ENCODE data around the gene FEV. TPM values are rescaled to one million over a fixed set of nuclear protein-coding genes. Genes with fewer than 3 reads are reported as not detected.
"Not testable (repeated sequence)": the region's sequence is repeated elsewhere in the genome, so short reads cannot be mapped to it uniquely, and the experiment has no call there.

Gene FEV
- total RNA-seq, 2 experiments from 2014 or later: not detected

DNA sequence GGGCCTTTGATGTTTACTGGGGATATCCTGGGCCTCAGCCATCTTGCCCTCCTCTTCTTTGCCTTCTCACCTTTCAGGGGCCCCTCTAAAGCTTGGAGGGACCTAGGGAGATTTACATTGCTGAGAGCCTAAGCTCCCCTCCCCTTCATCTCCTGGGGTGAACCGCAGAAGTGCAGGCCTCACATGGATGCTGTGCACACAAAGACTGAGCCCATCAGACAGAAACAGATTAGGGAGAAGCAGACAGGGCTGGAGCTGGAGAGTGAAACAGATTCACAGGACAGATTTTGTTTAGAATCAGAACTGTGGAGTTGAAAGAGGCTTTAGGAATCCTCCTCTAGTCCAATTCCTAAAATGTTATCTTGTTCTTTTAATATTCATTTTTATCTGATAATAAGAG is 28.9 kb downstream of the FEV start:
- peaks cover 9% of the 10 kb centered on the region for H3K4me1 Mint-ChIP-seq
- CTCF ChIA-PET: no interaction called here
- no peaks in the 10 kb centered on the region for H3K9me3 Mint-ChIP-seq (ENCODE audit: low read depth)
- H3K27me3 Mint-ChIP-seq: peaks cover 59% of the 10 kb centered on the region
- no peak overlapping the region for H3K4me3 Mint-ChIP-seq
- DNase-seq (no peak), ATAC-seq (no peak)
- H3K36me3 Mint-ChIP-seq: peaks cover under 1% of the 10 kb centered on the region
- no peak overlapping the region for H3K27ac Mint-ChIP-seq

DNA sequence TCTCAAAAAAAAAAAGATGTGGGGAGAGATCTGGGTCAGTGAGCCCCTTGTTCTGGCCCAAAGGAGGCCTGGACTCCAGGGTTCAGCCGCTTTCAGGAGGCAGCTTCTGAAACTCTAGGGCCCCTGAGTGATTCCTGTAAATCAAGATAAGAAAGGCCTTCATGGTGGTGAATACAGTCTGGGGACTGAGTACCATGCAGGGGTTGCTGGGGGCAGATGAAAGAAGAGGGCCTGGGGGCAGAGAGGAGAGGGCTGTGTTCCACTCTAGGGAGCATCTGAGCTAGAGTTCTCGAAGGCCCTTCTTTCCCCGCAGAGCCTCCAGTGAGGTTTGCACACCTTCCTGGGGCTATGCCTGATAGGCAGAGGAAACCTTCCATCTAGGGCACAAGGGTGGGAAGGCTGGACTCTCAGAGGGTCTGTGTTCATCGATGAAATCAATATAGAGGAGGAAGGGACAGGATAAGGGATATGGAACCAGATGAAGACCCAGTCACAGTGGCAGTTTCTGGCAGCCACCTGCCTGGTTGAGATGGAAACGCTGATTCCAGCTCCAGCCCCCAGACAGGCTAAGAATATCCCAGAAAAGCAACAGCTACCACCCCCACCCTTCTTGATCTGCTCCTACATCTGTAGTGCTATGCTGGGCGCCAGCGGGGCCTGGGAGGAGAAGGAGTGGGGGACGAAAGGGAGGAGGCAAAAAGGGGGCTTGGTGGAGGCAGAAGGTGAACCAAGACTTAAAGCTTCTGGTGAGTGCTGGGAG is 30.3 kb downstream of the FEV start:
- no peak for ATAC-seq
- peaks cover 63% of the 10 kb centered on the region for H3K27me3 Mint-ChIP-seq
- no peak overlapping the region for H3K4me3 Mint-ChIP-seq
- no peak for DNase-seq
- no peaks in the 10 kb centered on the region for H3K36me3 Mint-ChIP-seq
- CTCF ChIA-PET: interaction anchor here (0.7 to 2.6 kb wide), 2 partner anchors 25 to 79 kb away, joined by 3 to 6 read pairs; no protein-coding TSS in a partner anchor
- no peak overlapping the region for H3K27ac Mint-ChIP-seq
- H3K9me3 Mint-ChIP-seq (ENCODE audit: low read depth): no peaks in the 10 kb centered on the region
- H3K4me1 Mint-ChIP-seq: peaks cover 5% of the 10 kb centered on the region

DNA sequence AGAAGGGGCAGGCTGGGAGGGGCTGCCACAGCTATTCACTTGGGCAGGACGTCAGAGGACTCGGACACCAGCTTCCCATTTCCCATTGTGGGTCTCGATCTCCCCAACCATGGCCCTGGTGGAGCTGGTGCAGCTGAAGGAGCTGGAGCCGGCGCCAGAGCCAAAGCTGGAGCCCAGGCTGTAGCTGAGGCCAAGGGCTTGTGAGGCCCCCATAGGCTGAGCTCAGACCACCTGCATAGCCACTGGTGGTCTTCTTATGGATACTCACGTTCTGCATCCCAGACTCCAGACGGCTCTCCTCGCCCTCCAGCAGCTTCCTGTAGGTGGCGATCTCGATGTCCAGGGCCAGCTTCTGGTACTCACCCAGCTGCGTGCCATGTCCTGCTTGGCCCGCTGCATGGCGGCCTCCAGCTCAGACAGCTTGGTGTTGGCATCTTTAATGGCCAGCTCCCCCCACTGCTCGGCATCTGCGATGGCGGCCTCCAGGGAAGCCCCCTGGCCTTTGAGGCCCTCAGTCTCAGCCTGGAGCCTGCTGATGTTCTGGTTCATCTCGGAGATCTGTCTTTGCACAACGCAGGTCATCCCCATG is 31.5 kb downstream of the FEV start:
- ATAC-seq (no peak), DNase-seq (no peak)
- CTCF ChIA-PET: interaction anchor here (2.4 to 2.6 kb wide), 2 partner anchors 27 to 55 kb away, joined by 6 to 9 read pairs; no protein-coding TSS in a partner anchor
- Mint-ChIP-seq H3K36me3 (no peaks in the 10 kb centered on the region), H3K4me1 (no peaks in the 10 kb centered on the region), H3K27ac (no peak overlapping the region), H3K4me3 (no peak overlapping the region), H3K27me3 (peaks cover 60% of the 10 kb centered on the region), H3K9me3 (ENCODE audit: low read depth) (no peaks in the 10 kb centered on the region)

DNA sequence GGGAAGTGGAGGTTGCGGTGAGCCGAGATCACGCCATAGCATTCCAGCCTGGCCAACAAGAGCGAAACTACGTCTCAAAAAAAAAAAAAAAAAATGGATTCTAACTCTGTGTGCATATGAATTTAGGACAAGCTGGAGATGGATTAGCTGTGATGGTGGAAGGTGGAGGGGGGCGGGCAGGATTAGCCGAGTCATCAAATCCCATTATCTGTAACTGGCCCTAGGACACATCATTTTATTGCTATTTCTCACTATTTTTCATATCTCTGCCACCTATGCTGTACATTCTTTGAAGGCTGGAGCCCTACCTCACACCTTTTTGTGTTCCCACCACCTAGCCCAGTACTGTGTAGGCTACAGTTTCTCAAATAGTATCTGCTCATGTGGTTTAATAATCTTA is 32.8 kb downstream of the FEV start:
- DNase-seq: no peak
- Mint-ChIP-seq H3K4me1 (no peaks in the 10 kb centered on the region), H3K27ac (no peak overlapping the region), H3K9me3 (ENCODE audit: low read depth) (no peaks in the 10 kb centered on the region), H3K27me3 (peaks cover 51% of the 10 kb centered on the region), H3K4me3 (no peak overlapping the region), H3K36me3 (no peaks in the 10 kb centered on the region)
- ATAC-seq: no peak
- CTCF ChIA-PET: interaction anchor here (1.1 to 2.6 kb wide), 3 partner anchors 13 to 54 kb away, joined by 3 to 9 read pairs (median 6); no protein-coding TSS in a partner anchor

DNA sequence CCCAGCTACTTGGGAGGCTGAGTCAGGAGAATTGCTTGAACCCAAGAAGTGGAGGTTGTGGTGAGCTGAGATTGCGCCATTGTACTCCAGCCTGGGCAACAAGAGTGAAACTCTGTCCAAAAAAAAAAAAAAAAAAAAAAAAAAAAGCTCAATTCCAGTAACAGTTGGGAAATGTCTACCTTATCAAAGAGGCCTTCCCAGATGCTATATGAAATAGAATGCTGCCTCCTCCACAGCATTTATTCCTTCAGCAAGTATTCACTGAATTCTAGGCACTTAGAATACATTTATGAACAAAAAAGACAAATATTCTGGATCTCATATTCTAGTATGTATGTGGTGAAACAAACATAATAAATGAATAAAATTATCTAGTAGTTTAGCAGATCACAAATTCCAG is 38.4 kb downstream of the FEV start:
- no peak overlapping the region for H3K27ac Mint-ChIP-seq
- no peak for DNase-seq
- CTCF ChIA-PET: interaction anchor here (2.3 kb wide), 1 partner anchor 34 kb away, joined by 7 read pairs; no protein-coding TSS in a partner anchor
- H3K27me3 Mint-ChIP-seq: peaks cover 55% of the 10 kb centered on the region
- no peaks in the 10 kb centered on the region for H3K9me3 Mint-ChIP-seq (ENCODE audit: low read depth)
- H3K36me3 Mint-ChIP-seq: no peaks in the 10 kb centered on the region
- no peak for ATAC-seq
- H3K4me1 Mint-ChIP-seq: no peaks in the 10 kb centered on the region
- H3K4me3 Mint-ChIP-seq: no peak overlapping the region

DNA sequence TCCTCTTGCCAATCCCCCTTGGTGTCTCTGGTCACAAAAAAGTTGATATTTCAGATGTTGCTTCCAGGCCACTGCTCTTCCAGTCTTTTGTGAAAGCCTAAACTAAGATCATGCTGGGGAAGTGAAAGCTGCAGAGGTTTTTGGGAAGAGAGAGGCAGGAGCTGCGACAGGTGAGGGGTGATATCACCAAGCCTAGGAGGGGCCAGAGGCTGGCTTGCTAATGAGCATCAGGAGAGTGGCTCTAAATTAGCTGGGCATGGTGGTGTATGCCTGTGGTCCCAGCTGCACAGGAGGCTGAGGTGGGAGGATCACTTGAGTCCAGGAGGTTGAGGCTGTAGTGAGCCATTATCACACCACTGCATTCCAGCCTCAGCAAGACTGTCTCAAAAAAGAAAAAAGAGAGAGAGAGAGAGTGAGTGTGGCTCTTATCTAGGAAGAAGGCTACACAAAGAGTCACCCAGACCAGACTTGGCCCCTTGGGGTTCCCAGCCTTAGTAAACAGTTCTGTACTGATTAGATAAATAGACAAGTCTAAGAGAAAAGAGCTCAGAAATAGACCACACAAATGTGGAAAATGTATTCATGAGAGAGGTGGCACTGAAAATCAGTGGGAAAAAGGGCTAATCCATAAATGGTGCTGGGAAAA is 40.1 kb downstream of the FEV start:
- H3K4me3 Mint-ChIP-seq: no peak overlapping the region
- no peaks in the 10 kb centered on the region for H3K9me3 Mint-ChIP-seq (ENCODE audit: low read depth)
- no peaks in the 10 kb centered on the region for H3K36me3 Mint-ChIP-seq
- no peaks in the 10 kb centered on the region for H3K4me1 Mint-ChIP-seq
- ATAC-seq (no peak), DNase-seq (no peak)
- peaks cover 58% of the 10 kb centered on the region for H3K27me3 Mint-ChIP-seq
- CTCF ChIA-PET: interaction anchor here (0.7 to 1.4 kb wide), 3 partner anchors 37 to 616 kb away, joined by 3 to 4 read pairs (median 4); no protein-coding TSS in a partner anchor
- H3K27ac Mint-ChIP-seq: no peak overlapping the region

DNA sequence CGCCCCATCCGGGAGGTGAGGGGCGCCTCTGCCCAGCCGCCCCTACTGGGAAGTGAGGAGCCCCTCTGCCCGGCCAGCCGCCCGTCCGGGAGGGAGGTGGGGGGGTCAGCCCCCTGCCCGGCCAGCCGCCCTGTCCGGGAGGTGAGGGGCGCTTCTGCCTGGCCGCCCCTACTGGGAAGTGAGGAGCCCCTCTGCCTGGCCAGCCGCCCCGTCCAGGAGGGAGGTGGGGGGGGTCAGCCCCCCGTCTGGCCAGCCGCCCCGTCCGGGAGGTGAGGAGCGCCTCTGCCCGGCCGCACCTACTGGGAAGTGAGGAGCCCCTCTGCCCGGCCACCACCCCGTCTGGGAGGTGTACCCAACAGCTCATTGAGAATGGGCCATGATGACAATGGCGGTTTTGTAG is 53.2 kb downstream of the FEV start:
- H3K4me1 Mint-ChIP-seq; H3K36me3 Mint-ChIP-seq; CTCF ChIA-PET; H3K27ac Mint-ChIP-seq; DNase-seq; H3K4me3 Mint-ChIP-seq; ATAC-seq; H3K9me3 Mint-ChIP-seq (ENCODE audit: low read depth): not testable (repeated sequence)
- H3K27me3 Mint-ChIP-seq: peaks cover 38% of the 10 kb centered on the region

Small RNA genes within 50 kb of the gene (microRNA-seq; reads per million reads assigned to microRNA genes)
- gene MIR375: 1.7 reads per million

Other genes with a start within 250 kb of the FEV start
- gene CYP27A1, start 203.0 kb downstream of the FEV start, total RNA-seq: not detected
- not detected for gene PRKAG3, start 153.4 kb downstream of the FEV start, total RNA-seq
- gene WNT6, start 125.4 kb downstream of the FEV start, total RNA-seq: not detected
- gene WNT10A, start 104.3 kb downstream of the FEV start, total RNA-seq: under 1 TPM; 0.23 to 0.35 TPM
- gene CDK5R2, start 25.5 kb downstream of the FEV start, total RNA-seq: not detected
- gene CRYBA2, start 8.2 kb upstream of the FEV start, total RNA-seq: not detected
- not detected for gene CFAP65, start 56.3 kb upstream of the FEV start, total RNA-seq
- not detected for gene IHH, start 75.7 kb upstream of the FEV start, total RNA-seq
- 10 to 100 TPM; 14.4 to 19.4 TPM for gene NHEJ1, start 175.6 kb upstream of the FEV start, total RNA-seq
- 1 to 10 TPM; 2.6 to 3.2 TPM for gene SLC23A3, start 184.8 kb upstream of the FEV start, total RNA-seq
- 10 to 100 TPM; 66.9 to 72.0 TPM for gene CNPPD1, start 191.7 kb upstream of the FEV start, total RNA-seq
- 100 to 1,000 TPM in 1 of 2 experiments, 10 to 100 TPM in 1; 95.8 to 110 TPM for gene RETREG2, start 193.1 kb upstream of the FEV start, total RNA-seq
- 10 to 100 TPM; 60.2 to 60.6 TPM for gene ZFAND2B, start 221.6 kb upstream of the FEV start, total RNA-seq
- 10 to 100 TPM; 12.6 to 15.2 TPM for gene ABCB6, start 233.8 kb upstream of the FEV start, total RNA-seq
- gene ATG9A, start 244.5 kb upstream of the FEV start, total RNA-seq: 10 to 100 TPM; 56.6 to 60.7 TPM
- gene ANKZF1, start 244.6 kb upstream of the FEV start, total RNA-seq: 100 to 1,000 TPM in 1 of 2 experiments, 10 to 100 TPM in 1; 89.4 to 105 TPM